Breast epithelium (tissue), 4 donors: Measurements from ENCODE around the gene ABLIM2. TPM values are rescaled to one million over a fixed set of nuclear protein-coding genes. Genes with fewer than 3 reads are reported as not detected.
A peak's percentile ranks its signal among the peaks of the same experiment; 100 is the strongest.
"Not testable (repeated sequence)": the region's sequence is repeated elsewhere in the genome, so short reads cannot be mapped to it uniquely, and the experiment has no call there.

Experiments used
- DNase-seq, 2 donors: peaks; one replicate each; pipeline ENCODE4 v3.0.0-alpha.2; 2019; ENCODE audit warnings: low spot score in 2 of 2
- H3K27ac ChIP-seq, 2 donors: fragments of 200-600 bp; sonication (generic) in 1 of 2; one replicate each; pipeline ENCODE4 v1.5.1; 2016 to 2019; ENCODE audit warnings: mild to moderate bottlenecking in 1 of 2
- H3K27me3 ChIP-seq, 2 donors: fragments of 200-600 bp; sonication (generic) in 1 of 2; one replicate each; pipeline versions ENCODE4 v1.5.1 to v1.6.0; 2017 to 2019; ENCODE audit warnings: control low read depth in 1 of 2, mild to moderate bottlenecking in 1 of 2
- H3K36me3 ChIP-seq: fragments of 200-600 bp; one replicate; pipeline ENCODE4 v1.5.1; 2019
- H3K4me1 ChIP-seq, 2 donors: fragments of 200-600 bp; sonication (generic); one replicate each; pipeline ENCODE4 v1.5.1; 2016 to 2019; ENCODE audit warnings: control low read depth in 1 of 2
- H3K4me3 ChIP-seq, 3 donors: fragments of 200-600 bp; sonication (generic); 1 replicate in 2 of 3; 2 replicates in 1 of 3; pipeline ENCODE4 v1.5.1; 2016 to 2019; ENCODE audit warnings: mild to moderate bottlenecking in 3 of 3, moderate library complexity in 2 of 3
- H3K9me3 ChIP-seq, 2 donors: fragments of 200-600 bp; sonication (generic) in 1 of 2; one replicate each; pipeline ENCODE4 v1.5.1; 2016 to 2019; ENCODE audit warnings: control low read depth in 1 of 2
- POLR2A ChIP-seq: fragments of 450-650 bp; IDR thresholded peaks from one replicate; pipeline ENCODE4 v1.6.1; 2016; ENCODE audit warnings: antibody characterized with exemption, mild to moderate bottlenecking, moderate library complexity
- POLR2AphosphoS5 ChIP-seq, 3 donors: sonication (generic); formaldehyde crosslinking; IDR thresholded peaks; one replicate each; pipeline ENCODE4 v1.6.1; 2017; ENCODE audit warnings: antibody characterized with exemption in 3 of 3
- intact Hi-C: fragments of 100-400 bp; cut with DNase I; formaldehyde crosslinking; loops from one replicate; pipeline ENCODE4 v1.15.1; 2023; ENCODE audit warnings: low total_unique reads
- total RNA-seq, 3 donors: library from RNA; depleted of rRNA; stranded (reverse); fragments of >200 nt; gene quantifications; one replicate each; pipeline ENCODE4 v1.1.0, GENCODE V29; 2016
- TF ChIP-seq, protein P1 (sequence below), 3 donors: fragments of 450-650 bp; IDR thresholded peaks; one replicate each; pipeline ENCODE4 v1.5.1; 2016 to 2017; ENCODE audit warnings: antibody characterized with exemption in 3 of 3, mild to moderate bottlenecking in 3 of 3, moderate library complexity in 3 of 3

The ABLIM2 gene
- total RNA-seq, 3 donors from 2014 or later: 4.8 to 11.5 (median 8.2) TPM

DNA sequence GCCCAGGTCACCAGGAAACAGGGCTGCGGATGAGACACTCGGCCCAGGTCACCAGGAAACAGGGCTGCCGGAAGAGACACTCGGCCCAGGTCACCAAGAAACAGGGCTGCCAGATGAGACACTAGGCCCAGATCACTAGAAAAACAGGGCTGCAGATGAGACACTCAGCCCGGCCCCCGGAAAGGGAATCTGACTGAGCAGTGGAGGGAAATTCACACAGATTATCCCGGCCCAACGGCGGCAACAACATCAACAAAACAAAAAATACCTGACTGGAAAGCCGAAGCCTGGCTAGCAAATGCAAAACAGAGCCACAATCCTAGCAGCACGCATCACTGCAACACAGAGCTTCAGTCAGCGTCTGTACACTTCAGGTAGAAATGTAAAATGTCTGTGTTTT lies 239.6 kb downstream of the ABLIM2 start:
- Histone ChIP-seq H3K27me3 (no peaks in the 10 kb centered on the region), H3K9me3 (no peaks in the 10 kb centered on the region), H3K36me3 (no peaks in the 10 kb centered on the region), H3K4me1 (no peaks in the 10 kb centered on the region), H3K27ac (no peak overlapping the region), H3K4me3 (no peak overlapping the region)
- intact Hi-C loops: no loop called here
- no peak for DNase-seq
- TF ChIP-seq POLR2A (no peak), POLR2AphosphoS5 (IDR thresholded peaks at IDR 0.05) (no peak)
- TF ChIP-seq, protein P1, sequence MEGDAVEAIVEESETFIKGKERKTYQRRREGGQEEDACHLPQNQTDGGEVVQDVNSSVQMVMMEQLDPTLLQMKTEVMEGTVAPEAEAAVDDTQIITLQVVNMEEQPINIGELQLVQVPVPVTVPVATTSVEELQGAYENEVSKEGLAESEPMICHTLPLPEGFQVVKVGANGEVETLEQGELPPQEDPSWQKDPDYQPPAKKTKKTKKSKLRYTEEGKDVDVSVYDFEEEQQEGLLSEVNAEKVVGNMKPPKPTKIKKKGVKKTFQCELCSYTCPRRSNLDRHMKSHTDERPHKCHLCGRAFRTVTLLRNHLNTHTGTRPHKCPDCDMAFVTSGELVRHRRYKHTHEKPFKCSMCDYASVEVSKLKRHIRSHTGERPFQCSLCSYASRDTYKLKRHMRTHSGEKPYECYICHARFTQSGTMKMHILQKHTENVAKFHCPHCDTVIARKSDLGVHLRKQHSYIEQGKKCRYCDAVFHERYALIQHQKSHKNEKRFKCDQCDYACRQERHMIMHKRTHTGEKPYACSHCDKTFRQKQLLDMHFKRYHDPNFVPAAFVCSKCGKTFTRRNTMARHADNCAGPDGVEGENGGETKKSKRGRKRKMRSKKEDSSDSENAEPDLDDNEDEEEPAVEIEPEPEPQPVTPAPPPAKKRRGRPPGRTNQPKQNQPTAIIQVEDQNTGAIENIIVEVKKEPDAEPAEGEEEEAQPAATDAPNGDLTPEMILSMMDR (IDR thresholded peaks at IDR 0.05): no peak

DNA sequence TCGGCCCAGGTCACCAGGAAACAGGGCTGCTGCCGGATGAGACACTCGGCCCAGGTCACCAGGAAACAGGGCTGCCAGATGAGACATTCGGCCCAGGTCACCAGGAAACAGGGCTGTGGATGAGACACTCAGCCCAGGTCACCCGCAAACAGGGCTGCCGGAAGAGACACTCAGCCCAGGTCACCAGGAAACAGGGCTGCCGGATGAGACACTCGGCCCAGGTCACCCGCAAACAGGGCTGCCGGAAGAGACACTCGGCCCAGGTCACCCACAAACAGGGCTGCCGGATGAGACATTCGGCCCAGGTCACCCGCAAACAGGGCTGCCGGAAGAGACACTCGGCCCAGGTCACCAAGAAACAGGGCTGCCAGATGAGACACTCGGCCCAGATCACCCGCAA lies 240.4 kb downstream of the ABLIM2 start:
- DNase-seq, H3K27me3 ChIP-seq, H3K27ac ChIP-seq, H3K4me3 ChIP-seq, H3K4me1 ChIP-seq, H3K36me3 ChIP-seq, intact Hi-C loops, H3K9me3 ChIP-seq: not testable (repeated sequence)

DNA sequence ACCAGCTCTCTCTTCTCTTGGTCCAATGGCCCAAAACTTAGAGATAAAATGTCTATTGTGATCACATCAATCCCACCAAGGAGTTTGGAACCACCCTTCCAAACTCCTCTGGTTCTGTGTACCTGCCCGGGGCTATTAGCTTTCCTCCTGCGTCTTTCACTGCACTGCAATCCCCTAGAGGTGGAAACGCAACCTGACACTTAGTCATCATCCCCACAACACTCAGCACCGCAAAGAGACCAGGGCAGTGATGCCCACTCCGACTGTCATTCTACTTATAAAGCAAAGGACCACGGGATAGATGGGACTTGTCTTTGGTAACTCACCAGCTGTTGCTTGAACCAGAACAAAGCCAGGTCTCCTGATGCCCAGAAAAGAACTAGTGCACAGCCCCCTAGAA lies 240.9 kb downstream of the ABLIM2 start:
- Histone ChIP-seq H3K36me3 (no peaks in the 10 kb centered on the region), H3K4me3 (no peak overlapping the region), H3K27me3 (no peaks in the 10 kb centered on the region), H3K27ac (no peak overlapping the region), H3K9me3 (no peaks in the 10 kb centered on the region), H3K4me1 (no peaks in the 10 kb centered on the region)
- intact Hi-C loops: no loop called here
- TF ChIP-seq, protein P1 (IDR thresholded peaks at IDR 0.05): no peak
- TF ChIP-seq POLR2A: no peak
- TF ChIP-seq POLR2AphosphoS5 (IDR thresholded peaks at IDR 0.05): no peak
- no peak for DNase-seq

DNA sequence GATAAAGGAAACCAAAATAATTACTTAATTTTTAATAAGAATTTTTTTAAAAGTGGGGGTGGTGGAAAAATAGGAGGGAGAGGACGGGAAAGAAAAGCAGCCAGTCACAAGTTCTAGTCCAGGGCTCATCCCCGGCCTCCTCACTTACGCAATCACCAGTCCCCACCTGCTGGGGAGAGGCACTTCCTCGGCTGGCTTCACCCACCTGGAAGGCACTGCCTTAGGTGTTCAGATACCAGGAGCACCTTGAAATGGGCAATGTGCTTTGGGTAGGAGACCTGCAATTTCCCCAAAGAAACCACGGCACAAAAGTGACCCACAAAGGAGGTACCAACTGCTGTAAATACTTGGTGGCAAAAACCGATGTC lies 242.8 kb downstream of the ABLIM2 start:
- intact Hi-C loops: no loop called here
- Histone ChIP-seq H3K4me3 (no peak overlapping the region), H3K4me1 (peaks cover 0 to under 1% of the 10 kb centered on the region in 2 donors), H3K36me3 (no peaks in the 10 kb centered on the region), H3K9me3 (no peaks in the 10 kb centered on the region), H3K27me3 (no peaks in the 10 kb centered on the region), H3K27ac (no peak overlapping the region)
- DNase-seq: peak in 1 of 2 donors; percentile 37
- TF ChIP-seq POLR2AphosphoS5 (IDR thresholded peaks at IDR 0.05) (no peak), POLR2A (no peak)
- TF ChIP-seq, protein P1 (IDR thresholded peaks at IDR 0.05): no peak

Other genes starting within 250 kb of the ABLIM2 start
- 10 to 100 TPM; 14.5 to 21.6 (median 16.6) TPM for gene AFAP1, start 219.0 kb downstream of the ABLIM2 start, total RNA-seq
- gene SH3TC1, start 40.5 kb upstream of the ABLIM2 start, total RNA-seq: 10 to 100 TPM; 16.4 to 28.8 (median 17.3) TPM
- 10 to 100 TPM in 2 of 3 donors, 1 to 10 TPM in 1; 8.5 to 53.9 (median 19.7) TPM for gene HTRA3, start 110.9 kb upstream of the ABLIM2 start, total RNA-seq